HEK293T (cell line): ENCODE data around the gene CLNS1A.

Experiments used
- ARNT ChIP-seq: fragments of 450-650 bp; IDR thresholded peaks from 2 replicates; pipeline ENCODE4 v1.6.1; 2017; ENCODE audit warnings: mild to moderate bottlenecking
- CTBP1 ChIP-seq: fragments of 450-650 bp; IDR thresholded peaks from 2 replicates; pipeline ENCODE4 v1.6.1; 2016; ENCODE audit warnings: borderline replicate concordance
- ELF4 ChIP-seq: fragments of 450-650 bp; IDR thresholded peaks from 2 replicates; pipeline ENCODE4 v1.6.1; 2017; ENCODE audit warnings: antibody characterized with exemption
- HDGF ChIP-seq: fragments of 450-650 bp; IDR thresholded peaks from 2 replicates; pipeline ENCODE4 v1.6.1; 2017; ENCODE audit warnings: antibody characterized with exemption, borderline replicate concordance
- LEF1 ChIP-seq: fragments of 450-650 bp; IDR thresholded peaks from 2 replicates; pipeline ENCODE4 v1.6.1; 2017; ENCODE audit warnings: mild to moderate bottlenecking, borderline replicate concordance
- NFRKB ChIP-seq: fragments of 450-650 bp; IDR thresholded peaks from 2 replicates; pipeline ENCODE4 v1.6.1; 2016; ENCODE audit warnings: mild to moderate bottlenecking, moderate library complexity
- PKNOX1 ChIP-seq: fragments of 450-650 bp; IDR thresholded peaks from 2 replicates; pipeline ENCODE4 v1.6.1; 2016
- SP1 ChIP-seq: fragments of 450-650 bp; IDR thresholded peaks from 2 replicates; pipeline ENCODE4 v1.6.1; 2017
- SUZ12 ChIP-seq: fragments of 450-650 bp; IDR thresholded peaks from 2 replicates; pipeline ENCODE4 v1.6.1; 2016; ENCODE audit warnings: mild to moderate bottlenecking
- TARDBP ChIP-seq: fragments of 450-650 bp; IDR thresholded peaks from 2 replicates; pipeline ENCODE4 v1.6.1; 2016

DNA sequence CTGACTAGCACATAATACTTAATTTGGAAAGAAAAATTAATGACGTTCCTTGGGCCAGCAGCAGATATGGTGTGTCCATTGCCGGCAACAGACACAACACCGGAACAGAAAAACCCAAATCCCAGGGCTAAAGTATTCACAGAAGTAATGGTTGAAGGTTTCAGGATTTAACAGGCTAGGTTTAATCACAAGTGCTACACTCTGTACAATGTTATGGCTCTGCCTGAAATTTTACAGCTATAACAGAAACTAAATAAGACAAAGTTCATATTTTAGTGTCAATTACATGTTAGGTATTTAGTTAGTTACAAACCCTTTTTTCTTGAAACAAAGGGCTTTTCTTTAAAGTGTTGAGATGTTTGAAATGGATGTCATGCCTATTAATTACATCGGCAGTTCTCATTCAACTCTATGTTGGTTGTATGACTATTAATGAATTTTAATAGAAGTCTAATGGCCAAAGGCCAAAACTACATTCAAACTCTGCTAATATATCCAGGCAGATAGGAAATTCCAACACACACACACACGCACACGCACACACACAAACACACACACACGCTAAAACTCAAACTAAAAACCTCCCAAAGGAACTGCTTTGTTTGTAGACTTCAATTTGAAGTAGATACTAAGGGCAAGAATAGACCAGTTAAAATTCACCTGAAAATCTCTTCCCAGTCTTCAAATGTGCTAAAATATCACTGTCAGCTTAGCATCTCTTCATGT lies 27.8 kb upstream of the CLNS1A start:
- TF ChIP-seq SP1 (no peak), SUZ12 (no peak), TARDBP (no peak), NFRKB (no peak), HDGF (no peak), PKNOX1 (no peak), LEF1 (no peak), ARNT (no peak), CTBP1 (no peak), ELF4 (no peak)
